Measurements from ENCODE around the gene PREX1.

PREX1 gene

GRCh38 chr20:48662711-48663110, 165.1 kb downstream of the PREX1 start:
- peaks cover 0 to 11% (median 6%) of the 10 kb centered on the region in 4 experiments for H3K4me1 ChIP-seq (ENCODE audit: control extremely low read depth in 1 of 4, control insufficient read depth in 4 of 4, insufficient read depth in 4 of 4, low read length in 3 of 4)
- peaks cover 0 to 8% (median 0%) of the 10 kb centered on the region in 5 experiments for H3K9me3 ChIP-seq (ENCODE audit: control extremely low read depth in 1 of 5, control insufficient read depth in 4 of 5, insufficient read depth in 2 of 5, low read depth in 1 of 5, low read length in 4 of 5)
- WGBS (ENCODE audit: insufficient coverage) = 98% methylated on average over 5 of the region's 6 CpGs
- H3K36me3 ChIP-seq (ENCODE audit: control insufficient read depth in 4 of 4, insufficient read depth in 4 of 4, low read length in 3 of 4) = peaks cover 13 to 64% (median 33%) of the 10 kb centered on the region in 4 experiments
- no peak overlapping the region for H3K27ac ChIP-seq (ENCODE audit: insufficient read depth in 1 of 2, low read depth in 1 of 2, low read length in 2 of 2, poor library complexity in 1 of 2, severe bottlenecking in 2 of 2)
- POLR2A ChIA-PET = no interaction called here
- H3K4me3 ChIP-seq (ENCODE audit: control insufficient read depth in 1 of 7, extremely low read depth in 1 of 7, insufficient read depth in 4 of 7, low read depth in 2 of 7, low read length in 6 of 7) = no peak overlapping the region
- H3K27me3 ChIP-seq (replicated peaks in 2 of 5; ENCODE audit: control insufficient read depth in 4 of 5, insufficient read depth in 5 of 5, low read length in 4 of 5) = no peaks in the 10 kb centered on the region
- DNase-seq = no peak
- CTCF ChIA-PET = interaction anchor here (1.7 to 5.0 kb wide), 2 partner anchors 21 to 242 kb away, joined by 3 to 33 read pairs; no protein-coding TSS in a partner anchor

GRCh38 chr20:48661575-48662455, 166.0 kb downstream of the PREX1 start:
- WGBS (ENCODE audit: insufficient coverage) = 96% methylated on average over 10 of the region's 14 CpGs
- Histone ChIP-seq H3K27ac (ENCODE audit: insufficient read depth in 1 of 2, low read depth in 1 of 2, low read length in 2 of 2, poor library complexity in 1 of 2, severe bottlenecking in 2 of 2) (no peak overlapping the region), H3K27me3 (replicated peaks in 2 of 5; ENCODE audit: control insufficient read depth in 4 of 5, insufficient read depth in 5 of 5, low read length in 4 of 5) (no peaks in the 10 kb centered on the region), H3K4me3 (ENCODE audit: control insufficient read depth in 1 of 7, extremely low read depth in 1 of 7, insufficient read depth in 4 of 7, low read depth in 2 of 7, low read length in 6 of 7) (no peak overlapping the region), H3K4me1 (ENCODE audit: control extremely low read depth in 1 of 4, control insufficient read depth in 4 of 4, insufficient read depth in 4 of 4, low read length in 3 of 4) (peaks cover 0 to 11% (median 6%) of the 10 kb centered on the region in 4 experiments), H3K36me3 (ENCODE audit: control insufficient read depth in 4 of 4, insufficient read depth in 4 of 4, low read length in 3 of 4) (peaks cover 15 to 63% (median 33%) of the 10 kb centered on the region in 4 experiments), H3K9me3 (ENCODE audit: control extremely low read depth in 1 of 5, control insufficient read depth in 4 of 5, insufficient read depth in 2 of 5, low read depth in 1 of 5, low read length in 4 of 5) (peaks cover 0 to 8% (median 0%) of the 10 kb centered on the region in 5 experiments)
- CTCF ChIA-PET = interaction anchor here (5.0 kb wide), 1 partner anchor 243 kb away, joined by 33 read pairs; no protein-coding TSS in a partner anchor
- POLR2A ChIA-PET = no interaction called here
- DNase-seq = no peak

- CTCF ChIA-PET = interaction anchor here (1.0 to 5.0 kb wide), 2 partner anchors 244 to 288 kb away, joined by 5 to 33 read pairs; no protein-coding TSS in a partner anchor
- H3K4me1 ChIP-seq (ENCODE audit: control extremely low read depth in 1 of 4, control insufficient read depth in 4 of 4, insufficient read depth in 4 of 4, low read length in 3 of 4) = peaks cover 0 to 11% (median 6%) of the 10 kb centered on the region in 4 experiments
- 95% methylated on average over 8 of the region's 9 CpGs for WGBS (ENCODE audit: insufficient coverage)
- H3K9me3 ChIP-seq (ENCODE audit: control extremely low read depth in 1 of 5, control insufficient read depth in 4 of 5, insufficient read depth in 2 of 5, low read depth in 1 of 5, low read length in 4 of 5) = peaks cover 0 to 8% (median 0%) of the 10 kb centered on the region in 5 experiments
- no peaks in the 10 kb centered on the region for H3K27me3 ChIP-seq (replicated peaks in 2 of 5; ENCODE audit: control insufficient read depth in 4 of 5, insufficient read depth in 5 of 5, low read length in 4 of 5)
- H3K36me3 ChIP-seq (ENCODE audit: control insufficient read depth in 4 of 4, insufficient read depth in 4 of 4, low read length in 3 of 4) = peaks cover 18 to 67% (median 37%) of the 10 kb centered on the region in 4 experiments
- DNase-seq = no peak
- POLR2A ChIA-PET = no interaction called here
- H3K4me3 ChIP-seq (ENCODE audit: control insufficient read depth in 1 of 7, extremely low read depth in 1 of 7, insufficient read depth in 4 of 7, low read depth in 2 of 7, low read length in 6 of 7) = no peak overlapping the region
- H3K27ac ChIP-seq (ENCODE audit: insufficient read depth in 1 of 2, low read depth in 1 of 2, low read length in 2 of 2, poor library complexity in 1 of 2, severe bottlenecking in 2 of 2) = no peak overlapping the region
Measured at GRCh38 chr20:48660788-48661187, 167.0 kb downstream of the PREX1 start.

GRCh38 chr20:48659858-48660257, 167.9 kb downstream of the PREX1 start:
- no peak for DNase-seq
- peaks cover 0 to 11% (median 6%) of the 10 kb centered on the region in 4 experiments for H3K4me1 ChIP-seq (ENCODE audit: control extremely low read depth in 1 of 4, control insufficient read depth in 4 of 4, insufficient read depth in 4 of 4, low read length in 3 of 4)
- no peaks in the 10 kb centered on the region for H3K27me3 ChIP-seq (replicated peaks in 2 of 5; ENCODE audit: control insufficient read depth in 4 of 5, insufficient read depth in 5 of 5, low read length in 4 of 5)
- peaks cover 24 to 72% (median 45%) of the 10 kb centered on the region in 4 experiments for H3K36me3 ChIP-seq (ENCODE audit: control insufficient read depth in 4 of 4, insufficient read depth in 4 of 4, low read length in 3 of 4)
- ChIA-PET POLR2A (no interaction called here), CTCF (interaction anchor here (1.0 to 5.0 kb wide), 3 partner anchors 245 to 289 kb away, joined by 3 to 33 read pairs (median 5); no protein-coding TSS in a partner anchor)
- 97% methylated on average over 7 of the region's 8 CpGs for WGBS (ENCODE audit: insufficient coverage)
- peaks cover 0 to 8% (median 0%) of the 10 kb centered on the region in 5 experiments for H3K9me3 ChIP-seq (ENCODE audit: control extremely low read depth in 1 of 5, control insufficient read depth in 4 of 5, insufficient read depth in 2 of 5, low read depth in 1 of 5, low read length in 4 of 5)
- H3K4me3 ChIP-seq (ENCODE audit: control insufficient read depth in 1 of 7, extremely low read depth in 1 of 7, insufficient read depth in 4 of 7, low read depth in 2 of 7, low read length in 6 of 7) = no peak overlapping the region
- H3K27ac ChIP-seq (ENCODE audit: insufficient read depth in 1 of 2, low read depth in 1 of 2, low read length in 2 of 2, poor library complexity in 1 of 2, severe bottlenecking in 2 of 2) = no peak overlapping the region

- H3K4me3 ChIP-seq (ENCODE audit: control insufficient read depth in 1 of 7, extremely low read depth in 1 of 7, insufficient read depth in 4 of 7, low read depth in 2 of 7, low read length in 6 of 7) = no peak overlapping the region
- POLR2A ChIA-PET = no interaction called here
- H3K4me1 ChIP-seq (ENCODE audit: control extremely low read depth in 1 of 4, control insufficient read depth in 4 of 4, insufficient read depth in 4 of 4, low read length in 3 of 4) = peaks cover 0 to 3% (median 2%) of the 10 kb centered on the region in 4 experiments
- no peak overlapping the region for H3K27ac ChIP-seq (ENCODE audit: insufficient read depth in 1 of 2, low read depth in 1 of 2, low read length in 2 of 2, poor library complexity in 1 of 2, severe bottlenecking in 2 of 2)
- DNase-seq = no peak
- peaks cover 28 to 85% (median 58%) of the 10 kb centered on the region in 4 experiments for H3K36me3 ChIP-seq (ENCODE audit: control insufficient read depth in 4 of 4, insufficient read depth in 4 of 4, low read length in 3 of 4)
- CTCF ChIA-PET = interaction anchor here (0.7 to 4.7 kb wide), 10 partner anchors 28 to 289 kb away, joined by 3 to 88 read pairs (median 5); no protein-coding TSS in a partner anchor
- 96% methylated on average over 7 of the region's 8 CpGs for WGBS (ENCODE audit: insufficient coverage)
- peaks cover 0 to 8% (median 0%) of the 10 kb centered on the region in 5 experiments for H3K9me3 ChIP-seq (ENCODE audit: control extremely low read depth in 1 of 5, control insufficient read depth in 4 of 5, insufficient read depth in 2 of 5, low read depth in 1 of 5, low read length in 4 of 5)
- H3K27me3 ChIP-seq (replicated peaks in 2 of 5; ENCODE audit: control insufficient read depth in 4 of 5, insufficient read depth in 5 of 5, low read length in 4 of 5) = no peaks in the 10 kb centered on the region
Measured at GRCh38 chr20:48658505-48658904, 169.3 kb downstream of the PREX1 start.

- peaks cover 0 to 8% (median 0%) of the 10 kb centered on the region in 5 experiments for H3K9me3 ChIP-seq (ENCODE audit: control extremely low read depth in 1 of 5, control insufficient read depth in 4 of 5, insufficient read depth in 2 of 5, low read depth in 1 of 5, low read length in 4 of 5)
- no peak overlapping the region for H3K4me3 ChIP-seq (ENCODE audit: control insufficient read depth in 1 of 7, extremely low read depth in 1 of 7, insufficient read depth in 4 of 7, low read depth in 2 of 7, low read length in 6 of 7)
- ChIA-PET CTCF (interaction anchor here (0.7 to 4.7 kb wide), 23 partner anchors 9 to 328 kb away, joined by 3 to 88 read pairs (median 4); no protein-coding TSS in a partner anchor), POLR2A (interaction anchor here (0.8 kb wide), 1 partner anchor 291 kb away, joined by 3 read pairs; no protein-coding TSS in a partner anchor)
- peaks cover 30 to 88% (median 61%) of the 10 kb centered on the region in 4 experiments for H3K36me3 ChIP-seq (ENCODE audit: control insufficient read depth in 4 of 4, insufficient read depth in 4 of 4, low read length in 3 of 4)
- H3K27ac ChIP-seq (ENCODE audit: insufficient read depth in 1 of 2, low read depth in 1 of 2, low read length in 2 of 2, poor library complexity in 1 of 2, severe bottlenecking in 2 of 2) = no peak overlapping the region
- WGBS (ENCODE audit: insufficient coverage) = 97% methylated on average over 9 of the region's 9 CpGs
- peaks cover 0 to 3% (median 1%) of the 10 kb centered on the region in 4 experiments for H3K4me1 ChIP-seq (ENCODE audit: control extremely low read depth in 1 of 4, control insufficient read depth in 4 of 4, insufficient read depth in 4 of 4, low read length in 3 of 4)
- H3K27me3 ChIP-seq (replicated peaks in 2 of 5; ENCODE audit: control insufficient read depth in 4 of 5, insufficient read depth in 5 of 5, low read length in 4 of 5) = no peaks in the 10 kb centered on the region
- no peak for DNase-seq
Measured at GRCh38 chr20:48658198-48658476, 169.7 kb downstream of the PREX1 start.

Measured in common myeloid progenitor, CD34-positive (primary cell).